ENCODE results near the gene TSKS. TPM values are rescaled to one million over a fixed set of nuclear protein-coding genes. Genes with fewer than 3 reads are reported as not detected.

TSKS gene
- total RNA-seq, 1 donor from 2014 or later = not detected

GRCh38 chr19:49786376-49786820, 23.3 kb upstream of the TSKS start:
- H3K36me3 Mint-ChIP-seq = peaks cover 55% of the 10 kb centered on the region

DNA sequence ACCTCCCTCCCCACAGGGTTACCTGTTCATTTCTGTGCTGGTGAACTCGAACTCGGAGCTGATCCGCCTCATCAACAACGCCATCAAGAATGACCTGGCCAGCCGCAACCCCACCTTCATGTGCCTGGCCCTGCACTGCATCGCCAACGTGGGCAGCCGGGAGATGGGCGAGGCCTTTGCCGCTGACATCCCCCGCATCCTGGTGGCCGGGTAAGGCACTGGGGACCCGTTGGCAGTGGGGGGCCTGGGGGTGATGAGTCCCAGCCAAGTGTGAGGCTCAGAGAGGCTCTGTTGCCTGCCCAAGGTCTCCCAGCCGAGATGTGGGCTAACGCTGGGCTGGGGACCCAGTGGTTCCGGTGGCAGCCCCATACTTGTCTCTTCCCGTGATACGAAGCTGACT, 19.4 kb upstream of the TSKS start:
- no peak for DNase-seq (ENCODE audit: low spot score in 2 of 2, unreplicated experiment in 2 of 2)
- TF ChIP-seq, protein P1, sequence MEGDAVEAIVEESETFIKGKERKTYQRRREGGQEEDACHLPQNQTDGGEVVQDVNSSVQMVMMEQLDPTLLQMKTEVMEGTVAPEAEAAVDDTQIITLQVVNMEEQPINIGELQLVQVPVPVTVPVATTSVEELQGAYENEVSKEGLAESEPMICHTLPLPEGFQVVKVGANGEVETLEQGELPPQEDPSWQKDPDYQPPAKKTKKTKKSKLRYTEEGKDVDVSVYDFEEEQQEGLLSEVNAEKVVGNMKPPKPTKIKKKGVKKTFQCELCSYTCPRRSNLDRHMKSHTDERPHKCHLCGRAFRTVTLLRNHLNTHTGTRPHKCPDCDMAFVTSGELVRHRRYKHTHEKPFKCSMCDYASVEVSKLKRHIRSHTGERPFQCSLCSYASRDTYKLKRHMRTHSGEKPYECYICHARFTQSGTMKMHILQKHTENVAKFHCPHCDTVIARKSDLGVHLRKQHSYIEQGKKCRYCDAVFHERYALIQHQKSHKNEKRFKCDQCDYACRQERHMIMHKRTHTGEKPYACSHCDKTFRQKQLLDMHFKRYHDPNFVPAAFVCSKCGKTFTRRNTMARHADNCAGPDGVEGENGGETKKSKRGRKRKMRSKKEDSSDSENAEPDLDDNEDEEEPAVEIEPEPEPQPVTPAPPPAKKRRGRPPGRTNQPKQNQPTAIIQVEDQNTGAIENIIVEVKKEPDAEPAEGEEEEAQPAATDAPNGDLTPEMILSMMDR (IDR thresholded peaks at IDR 0.05; ENCODE audit: unreplicated experiment) = no peak
- Mint-ChIP-seq H3K27me3 (ENCODE audit: low read depth) (no peaks in the 10 kb centered on the region), H3K9me3 (no peaks in the 10 kb centered on the region), H3K4me1 (peaks cover 17% of the 10 kb centered on the region), H3K27ac (no peak overlapping the region), H3K4me3 (no peak overlapping the region), H3K36me3 (peaks cover 31% of the 10 kb centered on the region)

More at GRCh38 chr19:49786376-49786820, 23.3 kb upstream of the TSKS start:
- Mint-ChIP-seq H3K9me3 (no peaks in the 10 kb centered on the region), H3K4me1 (peaks cover 20% of the 10 kb centered on the region), H3K27ac (peak overlapping the region; percentile 88), H3K4me3 (no peak overlapping the region), H3K27me3 (ENCODE audit: low read depth) (no peaks in the 10 kb centered on the region)
- TF ChIP-seq, protein P1 (IDR thresholded peaks at IDR 0.05; ENCODE audit: unreplicated experiment) = no peak
- DNase-seq (ENCODE audit: low spot score in 2 of 2, unreplicated experiment in 2 of 2) = no peak

DNA sequence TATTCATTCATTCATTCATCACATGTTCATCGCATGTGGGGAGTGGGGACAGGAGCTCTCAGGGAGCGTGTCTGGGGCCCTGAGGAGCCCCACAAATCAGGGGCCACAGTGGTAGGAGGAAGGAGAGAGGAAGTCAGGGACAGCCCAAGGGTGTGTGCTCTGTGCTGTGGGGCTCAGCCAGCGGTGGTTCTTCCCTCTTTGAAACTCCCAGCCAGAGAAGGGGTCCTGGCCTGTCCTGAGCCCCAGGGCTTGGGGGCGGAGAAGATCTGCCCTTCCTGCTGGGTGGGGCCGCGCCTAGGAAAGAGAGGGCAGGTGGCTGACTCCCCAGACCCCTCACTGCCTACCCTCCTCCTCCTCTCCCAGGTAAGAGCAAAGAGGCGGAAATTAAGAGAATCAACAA, 18.3 kb upstream of the TSKS start:
- TF ChIP-seq, protein P1 (IDR thresholded peaks at IDR 0.05; ENCODE audit: unreplicated experiment) = no peak
- no peak overlapping the region for H3K27ac Mint-ChIP-seq
- H3K9me3 Mint-ChIP-seq = no peaks in the 10 kb centered on the region

DNA sequence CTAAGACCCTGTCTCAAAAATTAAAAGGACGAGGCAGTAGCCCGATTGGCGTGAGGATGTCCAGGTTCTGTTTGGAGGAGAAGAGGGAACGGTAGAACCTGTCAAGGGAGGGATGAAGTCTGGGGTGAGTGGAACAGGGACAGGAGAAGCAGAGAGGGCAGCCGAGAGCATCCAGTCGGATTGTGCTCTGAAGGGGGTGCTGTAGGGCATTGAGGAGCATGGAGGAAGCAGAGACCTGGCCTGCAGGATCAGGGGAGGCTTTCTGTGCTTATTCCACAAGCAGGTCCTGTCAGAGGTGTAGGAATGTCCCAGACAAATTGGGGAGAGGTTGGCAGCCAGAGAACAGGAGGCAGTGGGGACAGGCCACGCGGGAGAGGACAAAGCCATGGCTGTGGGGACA, 17.8 kb upstream of the TSKS start:
- Mint-ChIP-seq H3K9me3 (no peaks in the 10 kb centered on the region), H3K36me3 (peaks cover 29% of the 10 kb centered on the region), H3K27ac (peak overlapping the region; percentile 15), H3K27me3 (ENCODE audit: low read depth) (no peaks in the 10 kb centered on the region), H3K4me1 (peaks cover 6% of the 10 kb centered on the region), H3K4me3 (no peak overlapping the region)
- no peak for DNase-seq (ENCODE audit: low spot score in 2 of 2, unreplicated experiment in 2 of 2)
- TF ChIP-seq, protein P1 (IDR thresholded peaks at IDR 0.05; ENCODE audit: unreplicated experiment) = no peak

More for the DNA sequence above, 18.3 kb upstream of the TSKS start:
- Mint-ChIP-seq H3K36me3 (peaks cover 28% of the 10 kb centered on the region), H3K4me3 (no peak overlapping the region), H3K27me3 (ENCODE audit: low read depth) (no peaks in the 10 kb centered on the region), H3K4me1 (peaks cover 12% of the 10 kb centered on the region)
- DNase-seq (ENCODE audit: low spot score in 2 of 2, unreplicated experiment in 2 of 2) = no peak

DNA sequence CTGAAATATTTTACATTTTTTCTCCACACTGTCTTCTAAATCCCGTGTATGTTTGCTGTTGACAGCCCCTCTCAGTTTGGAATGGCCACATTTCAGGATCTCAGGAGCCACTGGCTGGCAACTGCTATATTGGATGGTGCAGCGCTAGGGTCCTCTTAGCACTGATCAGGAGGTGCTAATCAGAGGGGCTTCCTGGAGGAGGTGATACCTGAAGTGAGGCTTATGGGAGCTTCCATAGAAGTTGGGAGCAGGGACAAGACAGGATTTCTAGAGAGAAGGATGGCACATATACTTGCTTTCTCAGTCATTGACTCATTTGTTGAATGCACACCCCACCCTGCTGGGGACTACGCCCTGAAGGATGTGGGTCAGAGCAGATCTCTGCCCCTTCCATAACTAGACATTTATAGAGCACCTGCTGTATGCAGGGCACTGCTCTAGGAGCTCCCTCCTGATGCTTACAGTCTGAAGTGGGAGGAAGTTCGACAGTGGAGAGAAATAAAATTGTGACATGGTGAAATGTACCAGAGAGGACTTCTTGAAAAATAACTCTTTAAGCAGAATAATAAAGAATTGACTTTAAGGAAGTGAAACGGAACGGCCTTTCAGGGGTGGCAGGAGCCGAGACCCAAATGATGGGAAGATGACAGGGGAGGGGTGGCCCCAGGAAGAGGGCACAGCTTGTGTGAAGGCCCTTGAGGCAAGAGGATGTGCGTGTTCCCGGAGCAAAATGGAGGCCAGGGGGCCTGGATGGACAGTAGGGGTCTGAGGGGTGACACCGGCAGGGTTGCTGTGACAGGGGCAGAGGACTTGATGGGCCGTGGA, 16.8 kb upstream of the TSKS start:
- H3K27ac Mint-ChIP-seq = no peak overlapping the region
- TF ChIP-seq, protein P1 (IDR thresholded peaks at IDR 0.05; ENCODE audit: unreplicated experiment) = no peak
- peaks cover 24% of the 10 kb centered on the region for H3K36me3 Mint-ChIP-seq
- H3K4me3 Mint-ChIP-seq = no peak overlapping the region
- no peak for DNase-seq (ENCODE audit: low spot score in 2 of 2, unreplicated experiment in 2 of 2)
- no peaks in the 10 kb centered on the region for H3K27me3 Mint-ChIP-seq (ENCODE audit: low read depth)
- peaks cover 2% of the 10 kb centered on the region for H3K4me1 Mint-ChIP-seq
- no peaks in the 10 kb centered on the region for H3K9me3 Mint-ChIP-seq

Measured in mesothelial cell of epicardium (in vitro differentiated cells).